ENCODE data around the gene TGFB3.

DNA sequence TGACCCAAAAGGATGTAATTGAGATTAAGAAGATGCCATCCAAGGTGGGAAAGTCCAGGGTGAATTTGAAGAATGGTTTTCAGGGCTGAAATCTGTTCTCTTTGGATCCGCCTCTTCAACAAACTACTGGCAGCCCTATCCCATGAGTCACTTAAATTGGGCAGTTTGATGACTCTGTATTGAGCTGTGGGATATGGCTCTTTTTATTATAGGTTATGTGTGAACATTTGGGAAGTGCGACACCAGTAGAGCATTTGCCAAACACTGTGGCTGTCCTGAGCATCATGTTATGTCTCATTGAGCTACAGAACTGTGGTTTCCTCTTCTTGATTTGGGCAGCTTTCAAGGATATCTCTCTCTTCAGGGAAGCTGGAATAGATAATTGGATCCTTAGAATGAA, 26.1 kb upstream of the TGFB3 start:
- TF ChIP-seq, protein P1, sequence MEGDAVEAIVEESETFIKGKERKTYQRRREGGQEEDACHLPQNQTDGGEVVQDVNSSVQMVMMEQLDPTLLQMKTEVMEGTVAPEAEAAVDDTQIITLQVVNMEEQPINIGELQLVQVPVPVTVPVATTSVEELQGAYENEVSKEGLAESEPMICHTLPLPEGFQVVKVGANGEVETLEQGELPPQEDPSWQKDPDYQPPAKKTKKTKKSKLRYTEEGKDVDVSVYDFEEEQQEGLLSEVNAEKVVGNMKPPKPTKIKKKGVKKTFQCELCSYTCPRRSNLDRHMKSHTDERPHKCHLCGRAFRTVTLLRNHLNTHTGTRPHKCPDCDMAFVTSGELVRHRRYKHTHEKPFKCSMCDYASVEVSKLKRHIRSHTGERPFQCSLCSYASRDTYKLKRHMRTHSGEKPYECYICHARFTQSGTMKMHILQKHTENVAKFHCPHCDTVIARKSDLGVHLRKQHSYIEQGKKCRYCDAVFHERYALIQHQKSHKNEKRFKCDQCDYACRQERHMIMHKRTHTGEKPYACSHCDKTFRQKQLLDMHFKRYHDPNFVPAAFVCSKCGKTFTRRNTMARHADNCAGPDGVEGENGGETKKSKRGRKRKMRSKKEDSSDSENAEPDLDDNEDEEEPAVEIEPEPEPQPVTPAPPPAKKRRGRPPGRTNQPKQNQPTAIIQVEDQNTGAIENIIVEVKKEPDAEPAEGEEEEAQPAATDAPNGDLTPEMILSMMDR (IDR thresholded peaks at IDR 0.05; ENCODE audit: insufficient read depth, low read length, poor library complexity, severe bottlenecking), result no peak
- no peak for TF ChIP-seq EZH2phosphoT487 (conservative IDR thresholded peaks at IDR 0.05; ENCODE audit: low read length)
